Mesenchymal stem cell (in vitro differentiated cells and primary cell): ENCODE data around the gene FNDC8.

Experiments
- DNase-seq: peaks from one replicate; pipeline ENCODE4 v3.0.0-alpha.2; 2013
- H2AFZ ChIP-seq: one replicate; pipeline ENCODE4 v1.6.1; 2013; ENCODE audit warnings: low read depth, mild to moderate bottlenecking, control low read depth, inconsistent platforms, low read length, moderate library complexity
- H2AK5ac ChIP-seq: 2 replicates; pipeline ENCODE4 v1.6.1; 2013; ENCODE audit warnings: low read length, moderate library complexity, mild to moderate bottlenecking, inconsistent platforms; ENCODE audit not compliant: severe bottlenecking
- H2BK120ac ChIP-seq: one replicate; pipeline ENCODE4 v1.6.1; 2013; ENCODE audit warnings: low read depth, mild to moderate bottlenecking, inconsistent platforms, low read length, moderate library complexity
- H2BK12ac ChIP-seq, 2 experiments: one replicate each; pipeline ENCODE4 v1.6.1; 2013; ENCODE audit warnings: inconsistent platforms in 2 of 2, low read length in 2 of 2, mild to moderate bottlenecking in 2 of 2, moderate library complexity in 2 of 2, control low read depth in 1 of 2
- H2BK15ac ChIP-seq: one replicate; pipeline ENCODE4 v1.6.1; 2013; ENCODE audit warnings: mild to moderate bottlenecking, low read depth, inconsistent platforms; ENCODE audit not compliant: poor library complexity, severe bottlenecking
- H2BK5ac ChIP-seq: 2 replicates; pipeline ENCODE4 v1.6.1; 2013; ENCODE audit warnings: low read depth, mild to moderate bottlenecking, low read length, control low read depth, inconsistent platforms; ENCODE audit not compliant: poor library complexity, severe bottlenecking
- H3K14ac ChIP-seq, 2 experiments: one replicate each; pipeline ENCODE4 v1.6.1; 2013; ENCODE audit warnings: inconsistent platforms in 2 of 2, low read length in 2 of 2, control low read depth in 1 of 2, mild to moderate bottlenecking in 1 of 2, moderate library complexity in 1 of 2
- H3K18ac ChIP-seq, 2 experiments: one replicate each; pipeline ENCODE4 v1.6.1; 2013; ENCODE audit warnings: inconsistent platforms in 2 of 2, low read length in 2 of 2, control low read depth in 1 of 2, low read depth in 1 of 2, mild to moderate bottlenecking in 1 of 2
- H3K23ac ChIP-seq, 2 experiments: one replicate each; pipeline ENCODE4 v1.6.1; 2013; ENCODE audit warnings: inconsistent platforms in 2 of 2, low read length in 2 of 2, mild to moderate bottlenecking in 2 of 2, moderate library complexity in 2 of 2, control low read depth in 1 of 2
- H3K27ac ChIP-seq: 2 replicates; pipeline ENCODE4 v1.5.1; 2013; ENCODE audit warnings: mild to moderate bottlenecking, moderate library complexity, low read length, control low read depth, inconsistent platforms; ENCODE audit not compliant: poor library complexity, severe bottlenecking
- H3K27me3 ChIP-seq, 2 experiments: 2 replicates each; pipeline versions ENCODE4 v1.6.1 to v1.7.0; 2013; ENCODE audit warnings: low read length in 2 of 2, mild to moderate bottlenecking in 2 of 2, moderate library complexity in 2 of 2, control low read depth in 1 of 2, inconsistent platforms in 1 of 2; ENCODE audit not compliant: control insufficient read depth in 1 of 2, insufficient read depth in 1 of 2
- H3K36me3 ChIP-seq, 2 experiments: 2 replicates each; pipeline versions ENCODE4 v1.6.1 to v1.7.0; 2013; ENCODE audit warnings: low read length in 2 of 2, control low read depth in 1 of 2, inconsistent platforms in 1 of 2, low read depth in 1 of 2, mild to moderate bottlenecking in 1 of 2; ENCODE audit not compliant: insufficient read depth in 2 of 2, control insufficient read depth in 1 of 2
- H3K4ac ChIP-seq, 2 experiments: one replicate each; pipeline ENCODE4 v1.6.1; 2013; ENCODE audit warnings: inconsistent platforms in 2 of 2, low read length in 2 of 2, mild to moderate bottlenecking in 2 of 2, moderate library complexity in 2 of 2, control low read depth in 1 of 2, low read depth in 1 of 2
- H3K4me1 ChIP-seq: 2 replicates; pipeline ENCODE4 v1.6.1; 2013; ENCODE audit warnings: low read depth, low read length, control low read depth; ENCODE audit not compliant: control insufficient read depth, insufficient read depth
- H3K4me2 ChIP-seq: 2 replicates; pipeline ENCODE4 v1.6.1; 2013; ENCODE audit warnings: low read length, mild to moderate bottlenecking, inconsistent platforms; ENCODE audit not compliant: poor library complexity, severe bottlenecking
- H3K4me3 ChIP-seq, 2 experiments: 2 replicates each; pipeline versions ENCODE4 v1.5.1 to v1.7.0; 2013; ENCODE audit warnings: low read length in 2 of 2, mild to moderate bottlenecking in 2 of 2, control low read depth in 1 of 2, low read depth in 1 of 2; ENCODE audit not compliant: insufficient read depth in 1 of 2
- H3K79me1 ChIP-seq: replicated peaks from 2 replicates; pipeline ENCODE4 v1.6.1; 2013; ENCODE audit warnings: mild to moderate bottlenecking, control low read depth, low read length, inconsistent platforms; ENCODE audit not compliant: poor library complexity, severe bottlenecking
- H3K9ac ChIP-seq: 2 replicates; pipeline ENCODE4 v1.7.0; 2013; ENCODE audit warnings: mild to moderate bottlenecking, low read length, moderate library complexity
- H3K9me3 ChIP-seq: 2 replicates; pipeline ENCODE4 v1.7.0; 2013; ENCODE audit warnings: mild to moderate bottlenecking, low read length; ENCODE audit not compliant: control insufficient read depth
- H4K8ac ChIP-seq: one replicate; pipeline ENCODE4 v1.6.1; 2013; ENCODE audit warnings: inconsistent platforms, mild to moderate bottlenecking, low read length, moderate library complexity
- H4K91ac ChIP-seq: one replicate; pipeline ENCODE4 v1.6.1; 2013; ENCODE audit warnings: mild to moderate bottlenecking, low read length, inconsistent platforms
- WGBS: methylation state at CpG from one replicate; pipeline ENCODE4 v1.1.7; 2013; ENCODE audit warnings: mixed read lengths; 5-methylcytosine and 5-hydroxymethylcytosine counted together

The FNDC8 gene

GRCh38 chr17:35129154-35129972, 7.9 kb downstream of the FNDC8 start:
- Histone ChIP-seq H3K4me3 (no peak overlapping the region), H3K9me3 (no peaks in the 10 kb centered on the region), H3K27ac (no peak overlapping the region), H2BK15ac (no peak overlapping the region), H3K4me1 (no peaks in the 10 kb centered on the region), H3K23ac (no peak overlapping the region), H3K4me2 (no peak overlapping the region), H3K18ac (no peak overlapping the region), H4K8ac (no peak overlapping the region), H2AFZ (no peak overlapping the region), H2BK5ac (no peak overlapping the region), H4K91ac (no peak overlapping the region), H3K9ac (no peak overlapping the region), H2AK5ac (no peak overlapping the region), H3K79me1 (peaks cover 2% of the 10 kb centered on the region), H3K36me3 (peaks cover 39 to 43% of the 10 kb centered on the region in 2 experiments), H2BK12ac (no peak overlapping the region), H3K27me3 (no peaks in the 10 kb centered on the region), H2BK120ac (no peak overlapping the region), H3K14ac (no peak overlapping the region), H3K4ac (no peak overlapping the region)
- 93% methylated on average over 10 of the region's 11 CpGs for WGBS
- DNase-seq, result no peak

GRCh38 chr17:35129973-35130351, 8.5 kb downstream of the FNDC8 start:
- Histone ChIP-seq H3K36me3 (peaks cover 45 to 49% of the 10 kb centered on the region in 2 experiments), H2BK12ac (no peak overlapping the region), H4K91ac (no peak overlapping the region), H2AFZ (no peak overlapping the region), H3K27me3 (no peaks in the 10 kb centered on the region), H3K9ac (no peak overlapping the region), H3K14ac (no peak overlapping the region), H4K8ac (no peak overlapping the region), H3K23ac (no peak overlapping the region), H2BK15ac (no peak overlapping the region), H2BK120ac (no peak overlapping the region), H3K79me1 (peaks cover 2% of the 10 kb centered on the region), H3K18ac (no peak overlapping the region), H3K4me2 (no peak overlapping the region), H3K9me3 (no peaks in the 10 kb centered on the region), H2AK5ac (no peak overlapping the region), H3K4ac (no peak overlapping the region), H3K4me3 (no peak overlapping the region), H3K27ac (no peak overlapping the region), H3K4me1 (no peaks in the 10 kb centered on the region), H2BK5ac (no peak overlapping the region)
- WGBS, result 91% methylated on average over 5 of the region's 5 CpGs
- DNase-seq, result no peak

GRCh38 chr17:35130392-35130791, 9.0 kb downstream of the FNDC8 start:
- no peak overlapping the region for H4K91ac ChIP-seq
- no peak overlapping the region for H2BK12ac ChIP-seq
- no peak overlapping the region for H3K14ac ChIP-seq
- no peak overlapping the region for H3K27ac ChIP-seq
- H3K23ac ChIP-seq, result no peak overlapping the region
- H3K4me2 ChIP-seq, result no peak overlapping the region
- H2AK5ac ChIP-seq, result no peak overlapping the region
- H2BK15ac ChIP-seq, result no peak overlapping the region
- H2BK5ac ChIP-seq, result no peak overlapping the region
- peaks cover 2% of the 10 kb centered on the region for H3K79me1 ChIP-seq
- H3K4ac ChIP-seq, result no peak overlapping the region
- no peak overlapping the region for H3K4me3 ChIP-seq
- 93% methylated on average over 3 of the region's 3 CpGs for WGBS
- H3K4me1 ChIP-seq, result no peaks in the 10 kb centered on the region
- no peak overlapping the region for H4K8ac ChIP-seq
- no peak overlapping the region for H3K18ac ChIP-seq
- H2AFZ ChIP-seq, result no peak overlapping the region
- no peak for DNase-seq
- H2BK120ac ChIP-seq, result no peak overlapping the region
- H3K9ac ChIP-seq, result no peak overlapping the region
- no peaks in the 10 kb centered on the region for H3K27me3 ChIP-seq
- H3K36me3 ChIP-seq, result peaks cover 49 to 54% of the 10 kb centered on the region in 2 experiments
- no peaks in the 10 kb centered on the region for H3K9me3 ChIP-seq

GRCh38 chr17:35132099-35132498, 10.7 kb downstream of the FNDC8 start:
- 98% methylated on average over 6 of the region's 10 CpGs for WGBS
- H3K4me1 ChIP-seq, result no peaks in the 10 kb centered on the region
- H3K79me1 ChIP-seq, result peaks cover 11% of the 10 kb centered on the region
- no peak overlapping the region for H2BK5ac ChIP-seq
- H3K4me3 ChIP-seq, result no peak overlapping the region
- no peak overlapping the region for H3K14ac ChIP-seq
- no peak overlapping the region for H2AFZ ChIP-seq
- H3K27me3 ChIP-seq, result no peaks in the 10 kb centered on the region
- H3K23ac ChIP-seq, result no peak overlapping the region
- H2BK15ac ChIP-seq, result no peak overlapping the region
- H4K91ac ChIP-seq, result no peak overlapping the region
- no peak overlapping the region for H3K27ac ChIP-seq
- H2AK5ac ChIP-seq, result no peak overlapping the region
- H3K9ac ChIP-seq, result no peak overlapping the region
- no peak for DNase-seq
- H2BK12ac ChIP-seq, result no peak overlapping the region
- H3K36me3 ChIP-seq, result peaks cover 66 to 67% of the 10 kb centered on the region in 2 experiments
- no peaks in the 10 kb centered on the region for H3K9me3 ChIP-seq
- H3K4ac ChIP-seq, result no peak overlapping the region
- no peak overlapping the region for H2BK120ac ChIP-seq
- H3K18ac ChIP-seq, result no peak overlapping the region
- H4K8ac ChIP-seq, result no peak overlapping the region
- H3K4me2 ChIP-seq, result no peak overlapping the region
